Nucleus accumbens (tissue), 56 donors: Measurements from ENCODE around the gene NIT2.
"Not testable (repeated sequence)": the region's sequence is repeated elsewhere in the genome, so short reads cannot be mapped to it uniquely, and the experiment has no call there.

ENCODE experiments used
- DNase-seq, 56 donors: peaks; one replicate each; lab custom pipeline; 2025; lab: John Stamatoyannopoulos, UW

NIT2 gene, protein sequence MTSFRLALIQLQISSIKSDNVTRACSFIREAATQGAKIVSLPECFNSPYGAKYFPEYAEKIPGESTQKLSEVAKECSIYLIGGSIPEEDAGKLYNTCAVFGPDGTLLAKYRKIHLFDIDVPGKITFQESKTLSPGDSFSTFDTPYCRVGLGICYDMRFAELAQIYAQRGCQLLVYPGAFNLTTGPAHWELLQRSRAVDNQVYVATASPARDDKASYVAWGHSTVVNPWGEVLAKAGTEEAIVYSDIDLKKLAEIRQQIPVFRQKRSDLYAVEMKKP

DNA sequence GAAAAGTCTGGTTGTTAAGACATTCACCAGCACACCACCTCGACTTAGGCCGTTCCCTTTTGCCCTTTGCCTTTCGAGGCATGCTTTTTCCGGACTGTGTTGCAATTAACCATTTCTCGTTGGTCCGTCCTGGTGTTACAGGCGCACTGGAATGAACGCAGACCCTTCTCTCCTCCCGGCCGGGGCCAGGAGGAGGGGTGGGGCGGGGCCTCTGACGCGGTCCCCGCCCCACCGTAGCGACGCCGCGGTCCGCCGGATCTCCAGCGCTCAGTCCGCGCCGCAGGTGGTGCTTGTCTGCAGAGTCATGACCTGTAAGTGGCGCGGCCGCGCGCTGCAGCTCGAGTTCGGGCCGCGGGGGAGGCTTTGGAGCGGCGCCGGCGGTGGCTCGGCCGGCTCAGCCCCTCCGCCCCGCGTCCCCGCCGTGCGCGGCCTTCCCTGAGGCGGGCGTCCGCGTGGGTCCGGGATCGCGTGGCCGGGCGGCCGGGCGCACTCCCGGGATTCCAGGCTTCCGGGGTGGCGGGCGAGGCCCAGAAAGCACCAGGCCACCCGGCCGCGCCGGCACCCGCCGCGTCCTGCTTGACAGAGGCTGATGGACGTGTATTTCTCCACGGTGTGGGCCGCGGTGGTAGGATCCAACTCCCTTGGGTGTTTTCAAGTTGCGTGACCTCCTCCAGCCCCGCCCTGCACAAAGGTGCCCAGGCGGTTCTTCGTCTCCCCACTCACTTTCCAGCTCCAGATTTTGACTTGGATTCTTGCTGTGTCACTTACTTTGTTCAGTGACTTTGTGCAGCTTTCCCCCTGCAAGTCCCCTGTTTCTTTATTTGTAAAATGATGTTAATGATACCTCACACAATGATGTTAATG, at the start of gene NIT2:
Gene NIT2 (plus strand): TSS at position 270 of the 864 bp plus-strand sequence. CDS start 35 bp downstream, at position 305.
- DNase-seq = peak in 54 of 56 donors; percentile 14 to 80 (median 58)

DNA sequence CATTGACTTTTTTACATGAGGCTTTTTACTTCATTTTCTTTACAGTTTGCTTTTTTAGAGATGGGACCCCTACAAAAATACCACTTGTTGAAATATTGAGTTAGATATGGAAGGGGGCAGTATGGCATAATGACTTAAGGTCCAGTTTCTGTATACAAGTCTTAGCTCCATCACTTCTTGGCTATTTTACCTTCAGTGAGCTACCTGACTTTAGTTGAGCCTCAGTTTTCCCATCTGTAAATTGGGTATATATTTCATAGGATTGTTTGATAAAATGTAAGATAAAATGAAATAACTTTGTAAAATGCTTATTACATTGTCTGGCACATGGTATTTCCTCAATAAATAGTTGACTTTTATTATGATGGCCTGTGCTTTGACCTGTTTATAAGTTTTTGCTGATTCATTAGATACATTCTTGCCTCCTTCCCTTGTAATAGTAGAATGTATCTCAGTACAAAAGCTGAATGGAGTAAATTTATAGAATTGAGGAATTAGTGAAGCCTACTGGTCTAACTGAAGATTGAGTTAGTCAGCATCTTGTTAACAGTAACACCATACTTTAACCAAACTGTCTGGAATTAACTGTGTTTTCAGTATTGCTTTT, 46.2 kb upstream of the NIT2 start:
- no peak for DNase-seq

DNA sequence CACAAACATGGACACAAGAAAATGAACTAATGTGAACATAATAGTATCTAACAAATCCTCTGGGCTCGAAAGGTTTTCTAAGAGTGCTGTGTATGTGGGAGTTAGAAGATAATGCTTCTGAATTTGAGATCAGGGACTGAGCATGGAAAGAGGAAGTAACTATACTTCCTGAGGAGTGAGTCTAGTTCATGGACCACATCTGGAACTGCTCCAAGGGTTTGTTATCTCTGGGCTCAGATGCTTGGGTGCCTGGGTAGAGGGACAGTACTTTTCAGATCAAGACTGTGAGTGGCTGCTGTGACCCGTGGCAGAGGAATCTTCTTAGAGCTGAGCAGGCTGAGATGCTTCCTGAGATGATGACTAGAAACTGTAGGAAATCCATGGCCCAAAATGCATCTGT, 45.2 kb upstream of the NIT2 start:
- DNase-seq = no peak

DNA sequence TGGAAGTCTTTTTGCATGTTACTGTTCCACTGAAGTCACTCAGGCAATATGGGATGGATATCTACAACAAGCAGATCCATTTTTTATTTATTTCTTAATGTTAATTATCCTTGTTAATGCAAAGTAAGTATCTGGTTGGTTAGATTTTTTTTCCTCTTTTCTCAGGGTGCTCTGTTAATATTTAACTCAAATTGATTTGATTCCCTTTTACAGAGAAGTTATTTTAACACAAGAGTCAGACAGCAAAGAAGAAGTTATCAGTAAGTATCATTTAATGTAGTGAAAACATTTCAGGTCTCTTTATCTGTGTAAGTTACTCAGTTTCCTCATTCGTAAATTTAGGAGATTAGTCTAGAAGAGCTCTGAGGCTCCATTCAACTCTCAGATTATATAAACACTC, 39.5 kb upstream of the NIT2 start:
- no peak for DNase-seq

DNA sequence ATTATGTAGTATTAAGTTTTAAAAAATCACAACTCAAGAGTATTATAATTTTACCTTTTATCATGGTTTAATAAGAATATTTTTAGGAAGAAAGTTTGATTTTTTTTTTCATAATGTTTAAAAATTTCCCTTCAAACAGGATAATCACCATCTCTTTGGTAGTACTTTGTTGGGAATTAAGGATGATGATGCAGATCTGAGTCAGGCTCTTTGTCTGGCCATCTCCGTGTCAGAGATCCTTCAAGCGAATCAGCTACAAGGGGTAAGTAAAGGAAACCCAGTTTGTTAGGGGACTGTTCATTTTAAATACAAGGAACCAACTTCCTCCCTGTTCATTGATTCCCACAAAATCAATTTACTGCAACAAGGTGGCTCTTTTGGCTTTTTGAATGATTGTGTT, 36.8 kb upstream of the NIT2 start:
- DNase-seq = no peak

DNA sequence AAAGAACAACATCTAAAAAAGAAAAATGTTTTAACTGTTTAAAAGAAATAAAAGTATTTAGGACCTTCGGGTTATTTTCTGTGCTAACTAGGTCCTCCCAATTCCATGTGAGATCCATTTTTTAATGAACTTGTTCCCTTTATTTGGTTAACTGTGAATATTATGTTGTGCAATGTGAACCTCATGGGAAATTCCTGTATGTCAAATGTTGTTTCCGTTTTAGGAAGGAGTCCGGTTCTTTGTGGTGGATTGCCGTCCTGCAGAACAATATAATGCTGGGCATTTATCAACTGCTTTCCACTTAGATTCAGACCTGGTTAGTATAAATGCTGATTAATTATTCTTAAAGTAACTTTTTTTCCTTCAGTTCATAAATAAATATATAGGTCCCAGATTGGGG, 35.5 kb upstream of the NIT2 start:
- no peak for DNase-seq

DNA sequence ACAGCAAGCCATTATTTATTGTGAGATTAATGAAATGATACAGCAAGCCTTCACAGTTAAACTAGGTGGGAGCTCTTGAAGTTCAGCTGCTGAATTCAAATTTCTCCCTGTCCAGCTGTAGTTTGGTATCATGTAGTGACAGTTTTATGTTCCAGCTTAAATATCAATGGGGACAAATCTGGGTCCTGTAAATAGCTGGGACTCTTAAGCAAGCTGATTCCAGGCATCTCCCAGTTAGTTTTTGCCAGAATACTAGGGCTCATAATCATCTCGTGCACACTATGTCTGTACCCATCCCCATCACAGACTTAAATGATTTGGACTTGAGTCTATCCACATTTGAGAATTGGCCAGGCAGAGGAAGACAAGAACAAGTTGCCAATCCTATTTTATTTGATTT, 27.9 kb upstream of the NIT2 start:
- DNase-seq = no peak

DNA sequence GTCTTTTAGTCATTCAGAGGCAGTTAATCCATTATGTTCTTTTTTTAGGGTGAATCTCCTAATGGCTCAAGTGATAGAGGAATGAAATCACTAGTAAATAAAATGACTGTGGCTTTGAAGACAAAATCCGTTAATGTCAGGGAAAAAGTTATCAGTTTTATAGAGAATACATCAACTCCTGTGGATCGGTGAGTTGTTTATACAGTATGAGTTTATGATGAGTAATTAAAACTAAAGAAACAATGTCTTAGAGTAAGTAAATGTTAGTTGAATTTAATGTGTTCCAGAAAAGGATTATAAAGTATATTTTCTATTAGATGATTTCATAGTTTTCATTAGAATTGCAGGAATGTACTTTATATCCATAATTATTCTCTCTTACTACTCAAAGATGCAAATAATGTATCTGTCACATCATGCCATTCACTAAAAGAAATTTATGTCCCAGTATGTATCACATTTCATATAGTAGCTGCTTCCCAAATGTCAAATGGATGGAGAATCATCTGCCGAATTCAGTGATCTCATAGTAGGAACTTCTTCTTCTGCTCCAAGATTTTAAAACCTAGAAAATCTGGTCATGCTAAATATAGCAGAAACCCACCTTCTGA, 24.1 kb upstream of the NIT2 start:
- DNase-seq = no peak

DNA sequence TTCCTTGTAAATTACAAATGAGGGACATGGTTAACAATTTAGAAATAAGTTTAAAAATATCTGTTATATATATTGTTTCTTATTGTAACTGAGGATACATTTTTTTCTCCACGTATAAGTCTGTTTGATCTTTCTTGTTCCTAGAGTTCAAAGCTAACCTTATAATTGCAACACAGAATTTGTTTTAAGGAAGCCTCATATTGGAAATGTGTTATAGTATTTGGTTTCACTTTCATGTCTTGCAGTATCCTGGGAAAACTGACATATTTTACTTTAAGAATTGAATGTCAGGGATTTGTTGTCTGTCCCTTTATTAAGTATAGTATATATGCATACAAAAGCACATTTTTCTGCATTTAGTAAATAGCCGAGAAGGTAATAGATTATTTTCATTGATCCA, 23.5 kb upstream of the NIT2 start:
- DNase-seq = no peak

DNA sequence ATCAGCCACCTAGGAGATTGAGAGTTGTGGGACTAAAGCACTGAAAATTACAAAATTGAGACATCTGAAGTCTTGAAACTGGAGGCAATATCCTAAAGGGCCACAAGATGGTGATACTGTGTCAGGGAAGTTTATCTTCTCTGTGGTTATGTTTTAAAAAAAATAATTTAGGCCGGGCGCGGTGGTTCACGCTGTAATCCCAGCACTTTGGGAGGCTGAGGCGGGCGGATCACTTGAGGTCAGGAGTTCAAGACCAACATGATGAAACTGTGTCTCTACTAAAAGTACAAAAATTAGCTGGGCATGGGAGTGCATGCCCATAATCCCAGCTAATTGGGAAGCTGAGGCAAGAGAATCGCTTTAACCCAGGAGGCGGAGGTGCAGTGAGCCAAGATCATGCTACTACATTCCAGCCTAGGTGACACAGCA, 17.9 kb upstream of the NIT2 start:
- peak in 5 of 56 donors; percentile 7 to 41 (median 11) for DNase-seq

DNA sequence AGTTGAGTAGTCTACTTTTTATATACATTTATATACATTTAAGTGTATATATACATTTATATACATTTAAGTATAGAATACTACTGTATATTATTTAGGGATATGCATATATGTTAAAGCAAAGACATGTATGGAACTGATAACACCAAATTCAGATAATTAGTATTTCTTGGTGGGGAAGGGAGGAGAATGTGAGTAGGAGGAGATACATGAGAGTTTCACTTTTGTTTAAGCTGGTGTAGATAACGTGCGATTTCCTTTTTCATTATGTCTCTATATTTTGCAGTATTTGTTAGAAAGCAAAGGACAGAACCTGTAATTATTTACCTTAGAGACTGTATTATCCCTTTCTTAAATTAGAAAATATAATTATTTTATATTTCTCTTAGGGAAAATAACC, 16.6 kb upstream of the NIT2 start:
- no peak for DNase-seq

DNA sequence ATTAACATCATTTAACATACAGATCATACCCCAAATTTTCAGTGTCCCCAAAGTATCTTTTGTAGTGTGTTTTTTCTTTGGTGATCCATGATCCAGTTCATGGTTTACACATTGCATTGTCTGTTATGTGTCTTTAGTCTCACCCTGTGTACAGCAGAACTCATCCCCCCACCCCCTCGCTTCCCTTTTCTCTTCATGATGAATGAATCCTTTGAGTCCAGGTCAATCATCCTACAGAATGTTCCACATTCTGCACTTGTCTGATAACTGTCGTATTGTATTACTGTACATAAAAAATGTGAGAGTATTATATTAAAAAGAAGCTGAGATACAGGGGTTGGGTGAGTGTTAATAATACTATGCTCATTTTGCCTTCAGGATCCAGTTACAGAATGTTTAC, 14.6 kb upstream of the NIT2 start:
- DNase-seq = no peak

DNA sequence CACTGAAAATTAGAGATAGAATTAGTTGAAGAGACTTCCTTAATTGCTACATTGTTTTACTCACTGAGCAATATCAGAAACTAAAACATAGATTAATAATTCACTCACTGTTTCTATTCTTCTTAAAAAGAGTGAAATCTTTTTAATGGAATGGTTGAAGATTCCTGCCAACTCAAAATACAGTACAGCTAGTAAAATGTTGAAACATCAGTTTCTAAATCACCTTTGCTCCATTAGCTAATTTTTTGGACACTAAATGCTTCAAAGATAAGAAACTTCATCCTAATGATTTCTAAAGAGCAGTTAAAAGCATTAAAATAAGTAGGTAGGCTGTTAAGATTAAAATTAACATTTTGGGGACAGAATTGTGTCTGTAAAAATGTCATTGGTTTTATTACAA, 10.5 kb upstream of the NIT2 start:
- DNase-seq = no peak

DNA sequence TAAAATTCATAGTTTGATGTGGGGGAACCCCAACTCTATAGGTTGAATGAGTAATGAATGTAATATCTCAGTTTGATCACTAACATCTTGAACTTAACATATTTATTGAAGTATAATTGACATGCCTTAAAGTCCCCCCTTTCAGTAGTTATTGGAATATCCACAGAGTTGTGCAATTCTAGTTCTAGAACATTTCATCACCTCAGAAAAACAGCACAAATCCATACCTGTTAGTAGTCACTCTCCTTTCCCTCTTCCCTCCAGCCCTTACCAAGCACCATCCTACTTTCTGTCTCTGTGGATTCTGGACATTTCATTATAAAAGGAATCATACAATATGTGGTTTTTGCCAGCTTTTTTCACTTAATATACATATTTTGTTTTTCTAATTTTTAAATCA, 8.7 kb upstream of the NIT2 start:
- no peak for DNase-seq

DNA sequence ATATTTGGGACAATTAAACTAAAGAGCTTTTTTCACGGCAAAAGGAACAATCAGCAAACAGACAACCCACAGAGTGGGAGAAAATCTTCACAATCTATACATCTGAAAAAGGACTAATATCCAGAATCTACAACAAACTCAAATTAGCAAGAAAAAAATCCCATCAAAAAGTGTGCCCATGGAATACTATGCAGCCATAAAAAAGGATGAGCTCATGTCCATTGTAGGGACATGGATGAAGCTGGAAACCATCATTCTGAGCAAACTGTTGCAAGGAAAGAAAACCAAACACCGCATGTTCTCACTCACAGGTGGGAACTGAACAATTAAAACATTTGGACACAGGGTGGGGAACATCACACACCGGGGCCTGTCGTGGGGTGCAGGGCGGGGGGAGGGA, 7.2 kb upstream of the NIT2 start:
- DNase-seq = not testable (repeated sequence)

DNA sequence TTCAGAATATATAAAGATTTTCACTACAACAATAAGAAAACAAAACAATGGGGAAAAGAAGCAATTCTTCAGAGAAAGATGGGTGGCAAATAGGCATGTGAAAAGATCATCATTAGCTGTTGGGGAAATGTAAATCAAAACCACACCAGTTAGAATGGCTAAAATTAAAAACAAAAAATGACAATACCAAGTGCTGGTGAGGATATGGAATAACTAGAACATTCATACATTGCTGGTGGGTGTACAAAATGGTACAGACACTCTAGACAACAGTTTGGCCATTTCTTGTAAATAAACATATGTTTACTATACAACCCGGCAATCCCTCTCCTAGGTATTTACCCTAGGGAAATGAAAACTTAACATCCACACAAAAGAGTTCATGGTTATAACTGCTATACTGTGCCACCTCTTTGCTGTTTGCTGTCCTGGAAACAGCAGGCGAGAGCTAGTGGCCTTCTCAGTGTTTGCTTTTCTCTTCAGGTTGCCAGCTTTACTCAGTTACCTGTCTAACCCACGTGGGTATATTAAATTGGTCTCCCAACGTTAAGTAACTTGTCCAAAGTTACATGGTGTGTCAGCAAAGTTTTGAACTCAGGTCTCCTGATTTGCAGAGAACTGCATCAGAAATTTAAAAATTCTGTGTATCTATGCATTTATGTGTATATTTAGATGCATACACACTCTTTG, 4.6 kb upstream of the NIT2 start:
- no peak for DNase-seq

DNA sequence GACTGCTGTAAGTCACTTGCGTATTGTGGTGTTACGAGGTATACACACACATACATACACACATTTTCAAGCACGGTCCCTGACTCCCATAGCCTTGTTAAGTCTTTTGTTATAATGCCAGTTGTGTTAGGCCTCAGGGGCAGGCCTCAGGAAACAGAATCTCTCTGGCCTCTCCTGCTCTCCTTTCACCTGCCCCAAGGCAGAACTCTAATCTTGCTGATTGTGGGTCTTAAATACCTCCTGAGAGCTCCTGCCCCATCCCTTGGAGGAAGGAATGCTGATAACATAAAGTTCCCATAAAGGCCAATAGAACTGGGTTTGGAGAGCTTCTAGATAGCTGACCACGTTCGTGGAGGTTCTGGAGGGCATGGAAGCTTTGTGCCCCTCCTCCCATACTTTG, 3.9 kb upstream of the NIT2 start:
- DNase-seq = no peak

DNA sequence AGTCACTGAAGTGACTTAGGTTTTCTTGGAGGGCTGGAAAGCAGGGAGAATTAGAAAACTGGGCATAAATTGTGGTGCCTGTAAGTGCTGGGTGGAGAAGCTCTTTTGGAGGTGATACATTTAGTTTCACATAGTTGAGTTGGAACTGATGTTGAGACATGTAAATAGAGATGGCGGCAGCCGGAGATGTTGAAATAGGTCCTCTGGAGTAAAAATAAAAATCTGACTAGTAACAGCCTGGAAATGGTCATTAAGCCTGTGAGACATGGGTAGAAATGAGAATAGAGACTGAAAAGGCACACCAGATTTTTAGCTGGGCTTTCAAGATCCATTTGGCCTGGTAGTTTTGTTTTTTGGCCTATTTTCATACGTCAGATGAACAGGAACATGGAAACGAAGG, 2.9 kb upstream of the NIT2 start:
- no peak for DNase-seq

DNA sequence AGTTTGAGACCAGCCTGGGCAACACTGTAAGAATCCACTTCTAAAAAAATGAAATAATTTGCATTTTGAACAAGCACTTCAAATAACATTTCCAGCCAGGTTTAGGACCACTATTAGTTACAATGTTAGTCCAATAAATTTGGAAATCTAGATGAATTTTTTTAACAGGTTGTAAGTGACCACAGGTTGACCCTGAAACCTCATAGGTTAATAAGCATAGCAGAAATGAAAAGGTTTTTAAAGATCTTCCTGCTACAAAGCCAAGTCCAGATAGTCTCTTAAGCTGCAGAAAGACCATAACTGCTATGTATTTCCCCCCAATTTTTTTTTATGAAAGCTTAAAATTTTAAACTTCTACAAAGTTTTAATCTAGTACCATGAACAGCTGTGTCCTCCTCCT, 1.5 kb upstream of the NIT2 start:
- no peak for DNase-seq

DNA sequence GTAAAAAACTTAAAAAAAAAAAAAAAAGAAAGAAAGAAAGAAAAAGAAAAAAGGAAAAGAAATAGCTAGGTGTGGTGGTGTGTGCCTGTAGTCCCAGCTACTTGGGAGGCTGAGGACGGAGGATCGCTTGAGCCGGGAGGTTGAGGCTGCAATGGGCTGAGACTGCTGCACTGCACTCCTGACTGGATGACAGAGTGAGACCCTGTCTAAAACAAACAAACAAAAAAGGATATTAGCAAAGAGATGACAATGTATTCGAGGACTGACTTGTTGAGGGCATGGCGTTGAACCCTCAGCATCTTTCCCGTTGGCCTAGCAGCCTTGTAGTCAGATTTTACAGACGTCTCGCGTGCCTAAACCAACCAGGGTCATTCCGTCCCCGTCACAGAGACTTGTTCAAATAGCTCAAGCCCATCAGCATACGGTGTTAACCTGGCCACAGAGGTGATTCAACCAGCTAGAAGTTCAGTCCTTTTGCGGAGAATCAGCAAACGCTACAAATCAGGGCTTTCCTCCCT, 528 bp upstream of the NIT2 start:
- peak in 5 of 56 donors; percentile 12 to 60 (median 50) for DNase-seq
